Suprapubic skin (tissue), 4 donors: ENCODE data around the gene ATP8B1.

Experiments
- EP300 ChIP-seq: sonication (generic); formaldehyde crosslinking; IDR thresholded peaks from one replicate; pipeline ENCODE4 v1.6.1; 2017; ENCODE audit warnings: antibody characterized with exemption
- POLR2A ChIP-seq, 2 donors: fragments of 450-650 bp; IDR thresholded peaks; one replicate each; pipeline ENCODE4 v1.6.1; 2017; ENCODE audit warnings: antibody characterized with exemption in 2 of 2, mild to moderate bottlenecking in 2 of 2, moderate library complexity in 2 of 2
- POLR2AphosphoS5 ChIP-seq, 3 donors: sonication (generic); formaldehyde crosslinking; IDR thresholded peaks; one replicate each; pipeline ENCODE4 v1.6.1; 2017; ENCODE audit warnings: antibody characterized with exemption in 3 of 3
- TF ChIP-seq, protein P1 (sequence below), 2 donors: fragments of 200-600 bp in 1 of 2; fragments of 450-650 bp in 1 of 2; sonication (generic) in 1 of 2; IDR thresholded peaks; one replicate each; pipeline ENCODE4 v1.5.1; 2016 to 2019; ENCODE audit warnings: antibody characterized with exemption in 2 of 2, mild to moderate bottlenecking in 1 of 2, moderate library complexity in 1 of 2

DNA sequence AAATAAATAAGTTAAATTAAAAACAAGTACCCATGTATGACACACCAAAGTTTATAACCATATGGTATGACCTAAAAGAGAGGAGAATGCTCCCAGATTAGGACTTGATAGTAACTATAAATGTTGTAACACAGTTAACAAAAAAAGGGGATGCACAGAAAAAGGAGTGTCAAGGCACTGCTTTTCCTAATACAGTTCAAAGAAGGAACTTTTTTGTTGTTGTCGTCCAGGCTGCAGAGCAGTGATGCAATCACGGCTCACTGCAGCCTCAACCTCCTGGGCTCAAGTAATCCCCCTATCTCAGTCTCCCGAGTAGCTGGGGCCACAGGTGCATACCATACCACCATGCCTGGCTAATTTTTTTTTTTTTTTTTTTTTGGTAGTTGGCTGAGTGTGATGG is 184.2 kb downstream of the ATP8B1 start:
- TF ChIP-seq, protein P1, sequence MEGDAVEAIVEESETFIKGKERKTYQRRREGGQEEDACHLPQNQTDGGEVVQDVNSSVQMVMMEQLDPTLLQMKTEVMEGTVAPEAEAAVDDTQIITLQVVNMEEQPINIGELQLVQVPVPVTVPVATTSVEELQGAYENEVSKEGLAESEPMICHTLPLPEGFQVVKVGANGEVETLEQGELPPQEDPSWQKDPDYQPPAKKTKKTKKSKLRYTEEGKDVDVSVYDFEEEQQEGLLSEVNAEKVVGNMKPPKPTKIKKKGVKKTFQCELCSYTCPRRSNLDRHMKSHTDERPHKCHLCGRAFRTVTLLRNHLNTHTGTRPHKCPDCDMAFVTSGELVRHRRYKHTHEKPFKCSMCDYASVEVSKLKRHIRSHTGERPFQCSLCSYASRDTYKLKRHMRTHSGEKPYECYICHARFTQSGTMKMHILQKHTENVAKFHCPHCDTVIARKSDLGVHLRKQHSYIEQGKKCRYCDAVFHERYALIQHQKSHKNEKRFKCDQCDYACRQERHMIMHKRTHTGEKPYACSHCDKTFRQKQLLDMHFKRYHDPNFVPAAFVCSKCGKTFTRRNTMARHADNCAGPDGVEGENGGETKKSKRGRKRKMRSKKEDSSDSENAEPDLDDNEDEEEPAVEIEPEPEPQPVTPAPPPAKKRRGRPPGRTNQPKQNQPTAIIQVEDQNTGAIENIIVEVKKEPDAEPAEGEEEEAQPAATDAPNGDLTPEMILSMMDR (IDR thresholded peaks at IDR 0.05): no peak
- TF ChIP-seq POLR2AphosphoS5 (IDR thresholded peaks at IDR 0.05): no peak
- TF ChIP-seq POLR2A (IDR thresholded peaks at IDR 0.05): no peak
- TF ChIP-seq EP300: no peak
